ENCODE data around the gene PARD3.

Gene PARD3

DNA sequence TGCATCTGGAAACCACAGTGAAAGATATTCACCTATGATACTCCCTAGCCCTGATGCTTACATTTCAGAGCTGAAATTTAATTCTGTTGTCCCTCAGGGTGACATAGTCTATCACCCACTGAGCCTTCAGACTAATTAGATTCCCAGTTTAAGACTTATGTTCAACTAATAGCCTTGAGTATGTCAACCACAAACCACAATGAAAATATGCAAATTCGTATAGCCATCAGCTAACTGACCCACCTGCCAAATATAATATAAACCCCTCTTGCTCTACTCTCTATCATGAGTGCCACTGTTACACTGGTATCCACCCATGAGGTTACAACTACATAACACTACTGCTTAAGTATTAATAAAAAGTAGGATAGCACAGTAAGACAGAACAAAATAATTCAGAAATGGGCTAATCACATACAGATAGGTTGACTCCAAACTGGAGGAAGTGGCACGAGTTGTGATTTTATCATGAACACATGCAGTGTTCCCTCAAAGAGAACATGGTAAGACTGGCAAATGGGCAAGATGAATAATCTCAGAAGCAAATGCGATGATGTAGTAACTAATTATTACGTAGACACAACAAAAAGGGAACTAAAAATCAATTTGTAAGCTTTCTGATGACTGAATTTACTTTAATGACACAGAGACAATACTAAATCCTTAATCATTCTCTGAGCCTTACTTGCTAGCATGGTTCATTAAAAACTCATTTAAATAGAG is 290.6 kb downstream of the PARD3 start:
- H3K36me3 ChIP-seq (ENCODE audit: control insufficient read depth, insufficient read depth, low read length), result no peaks in the 10 kb centered on the region
- 95 to 97% methylated on average over 3 to 4 of the region's 4 CpGs for WGBS, 2 experiments (ENCODE audit: insufficient coverage in 2 of 2)

DNA sequence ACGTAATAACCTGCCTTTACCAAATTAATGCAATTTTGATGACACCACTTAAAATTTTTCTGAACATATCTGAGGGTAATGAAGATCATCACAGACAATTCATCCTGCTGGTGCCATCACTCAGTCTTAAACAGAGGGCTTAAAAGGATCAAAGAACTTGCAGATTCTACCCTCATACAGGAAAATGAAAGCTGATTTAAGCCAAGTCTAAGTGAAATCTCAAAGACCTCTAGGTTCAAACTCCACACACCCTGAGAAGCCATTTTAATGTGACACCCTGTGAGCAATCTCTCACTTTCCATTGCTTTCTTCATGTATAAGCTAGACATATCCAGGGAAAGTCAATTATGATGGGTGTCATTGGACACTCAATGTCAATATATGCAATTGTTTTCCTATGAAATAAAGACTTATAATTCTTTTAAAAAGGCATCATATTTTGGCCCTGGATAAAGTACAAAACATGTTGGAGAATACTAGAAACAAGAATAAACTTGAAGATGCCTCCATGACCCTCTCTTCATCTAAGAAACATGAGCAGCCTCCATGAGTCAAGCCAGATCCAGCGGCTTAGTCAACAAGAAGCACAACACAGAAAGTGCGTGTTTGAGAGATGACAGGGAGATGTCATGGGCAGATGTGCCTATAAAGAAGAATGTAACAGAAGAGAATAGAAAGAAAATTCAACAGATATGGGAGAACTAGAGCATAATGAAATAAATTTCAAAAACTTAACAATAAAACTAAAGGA is 291.9 kb downstream of the PARD3 start:
- Histone ChIP-seq H3K27ac (ENCODE audit: low read depth, low read length, severe bottlenecking) (no peak overlapping the region), H3K9me3 (ENCODE audit: control insufficient read depth, low read length) (no peaks in the 10 kb centered on the region), H3K36me3 (ENCODE audit: control insufficient read depth, insufficient read depth, low read length) (no peaks in the 10 kb centered on the region), H3K4me1 (ENCODE audit: control insufficient read depth, insufficient read depth, low read length, poor library complexity, severe bottlenecking) (peaks cover 25% of the 10 kb centered on the region), H3K4me3 (ENCODE audit: extremely low read depth, insufficient read depth, low read length, poor library complexity, severe bottlenecking) (no peak overlapping the region)
- 83 to 100% methylated on average over 1 to 2 of the region's 3 CpGs for WGBS, 2 experiments (ENCODE audit: insufficient coverage in 2 of 2)

More for the DNA sequence above, 290.6 kb downstream of the PARD3 start:
- no peak overlapping the region for H3K27ac ChIP-seq (ENCODE audit: low read depth, low read length, severe bottlenecking)
- peaks cover 33% of the 10 kb centered on the region for H3K4me1 ChIP-seq (ENCODE audit: control insufficient read depth, insufficient read depth, low read length, poor library complexity, severe bottlenecking)
- H3K9me3 ChIP-seq (ENCODE audit: control insufficient read depth, low read length), result no peaks in the 10 kb centered on the region
- no peak overlapping the region for H3K4me3 ChIP-seq (ENCODE audit: extremely low read depth, insufficient read depth, low read length, poor library complexity, severe bottlenecking)

DNA sequence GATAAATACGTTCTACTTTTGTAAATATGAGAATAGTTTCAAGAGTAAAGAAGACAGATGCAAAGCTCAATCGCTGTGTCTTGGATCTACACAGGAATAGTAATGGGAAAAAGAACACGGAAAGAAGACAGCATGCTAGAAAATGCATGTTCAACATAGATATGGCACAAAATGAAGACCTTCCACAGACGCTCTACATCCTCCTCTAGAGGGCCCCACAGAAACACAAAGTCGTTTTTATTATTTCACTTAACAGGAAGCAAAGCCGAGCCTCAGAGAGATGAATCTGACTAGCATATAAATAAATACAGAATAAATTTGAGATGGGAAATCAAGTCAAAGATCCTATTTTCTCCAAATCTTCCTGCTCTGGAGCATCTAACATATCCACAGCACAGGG is 292.6 kb downstream of the PARD3 start:
- Histone ChIP-seq H3K36me3 (ENCODE audit: control insufficient read depth, insufficient read depth, low read length) (no peaks in the 10 kb centered on the region), H3K27ac (ENCODE audit: low read depth, low read length, severe bottlenecking) (no peak overlapping the region), H3K9me3 (ENCODE audit: control insufficient read depth, low read length) (no peaks in the 10 kb centered on the region), H3K4me3 (ENCODE audit: extremely low read depth, insufficient read depth, low read length, poor library complexity, severe bottlenecking) (no peak overlapping the region), H3K4me1 (ENCODE audit: control insufficient read depth, insufficient read depth, low read length, poor library complexity, severe bottlenecking) (peaks cover 18% of the 10 kb centered on the region)
- 95 to 100% methylated on average over 2 to 3 of the region's 6 CpGs for WGBS, 2 experiments (ENCODE audit: insufficient coverage in 2 of 2)

DNA sequence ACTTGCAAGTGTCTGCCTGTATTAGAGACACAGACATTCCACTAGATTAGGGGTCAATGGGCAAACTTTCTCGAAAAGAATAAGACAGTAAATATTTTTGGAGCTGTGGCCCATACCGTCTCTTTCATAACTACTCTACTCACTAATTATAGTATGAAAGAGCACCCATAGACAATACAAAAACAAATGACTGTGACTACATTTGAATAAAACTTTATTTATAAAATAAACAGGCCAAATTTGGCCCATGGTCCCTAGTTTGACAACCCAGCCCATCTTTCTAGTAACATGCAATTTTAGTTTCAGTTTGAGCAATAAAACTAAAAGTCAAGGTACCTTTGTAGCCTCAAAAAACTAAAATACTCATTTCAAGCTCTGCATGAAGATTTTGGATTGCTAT is 294.6 kb downstream of the PARD3 start:
- Histone ChIP-seq H3K4me1 (ENCODE audit: control insufficient read depth, insufficient read depth, low read length, poor library complexity, severe bottlenecking) (no peaks in the 10 kb centered on the region), H3K4me3 (ENCODE audit: extremely low read depth, insufficient read depth, low read length, poor library complexity, severe bottlenecking) (no peak overlapping the region), H3K36me3 (ENCODE audit: control insufficient read depth, insufficient read depth, low read length) (no peaks in the 10 kb centered on the region), H3K9me3 (ENCODE audit: control insufficient read depth, low read length) (no peaks in the 10 kb centered on the region), H3K27ac (ENCODE audit: low read depth, low read length, severe bottlenecking) (no peak overlapping the region)
- no CpG with 5 or more reads among the region's 2 CpGs for WGBS, 2 experiments (ENCODE audit: insufficient coverage in 2 of 2)

DNA sequence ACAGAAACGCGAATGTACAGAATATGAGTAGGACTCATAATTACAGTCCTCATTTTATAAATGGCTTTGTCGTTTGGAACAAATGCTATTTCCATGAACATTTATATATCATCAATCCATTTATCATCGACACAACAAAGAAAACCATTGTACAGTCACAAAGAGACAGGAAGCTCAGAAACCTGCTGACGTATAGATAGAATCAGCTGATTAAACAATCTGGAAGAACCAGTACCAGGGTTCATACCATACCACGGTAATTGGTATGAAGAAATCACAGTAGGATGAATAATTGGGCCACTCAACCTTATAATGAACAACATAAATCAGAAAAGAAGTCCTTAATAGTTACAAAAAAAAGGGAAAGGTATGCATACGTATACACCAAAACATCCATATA is 295.0 kb downstream of the PARD3 start:
- 89 to 93% methylated on average over 2 to 4 of the region's 7 CpGs for WGBS, 2 experiments (ENCODE audit: insufficient coverage in 2 of 2)
- H3K4me3 ChIP-seq (ENCODE audit: extremely low read depth, insufficient read depth, low read length, poor library complexity, severe bottlenecking), result no peak overlapping the region
- no peak overlapping the region for H3K27ac ChIP-seq (ENCODE audit: low read depth, low read length, severe bottlenecking)
- no peaks in the 10 kb centered on the region for H3K36me3 ChIP-seq (ENCODE audit: control insufficient read depth, insufficient read depth, low read length)
- no peaks in the 10 kb centered on the region for H3K4me1 ChIP-seq (ENCODE audit: control insufficient read depth, insufficient read depth, low read length, poor library complexity, severe bottlenecking)
- no peaks in the 10 kb centered on the region for H3K9me3 ChIP-seq (ENCODE audit: control insufficient read depth, low read length)

DNA sequence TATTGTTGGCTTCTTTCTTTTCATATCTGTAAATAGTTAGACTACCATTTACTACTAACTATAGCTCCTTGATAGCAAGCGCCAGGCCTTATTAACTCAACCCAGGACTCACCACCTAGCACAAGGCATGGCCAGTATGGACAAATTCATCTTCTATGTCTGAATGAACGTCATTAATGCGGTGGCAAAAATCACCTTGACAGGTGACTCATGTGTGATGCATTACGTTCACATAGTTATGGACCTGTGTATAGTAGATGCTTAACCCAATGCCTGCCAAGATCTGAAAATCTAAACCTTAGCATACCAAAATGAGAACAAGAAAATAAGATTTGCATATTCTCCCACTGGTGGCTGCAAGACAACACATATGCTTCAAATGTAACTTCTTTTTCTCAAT is 300.8 kb downstream of the PARD3 start:
- Histone ChIP-seq H3K27ac (ENCODE audit: low read depth, low read length, severe bottlenecking) (no peak overlapping the region), H3K36me3 (ENCODE audit: control insufficient read depth, insufficient read depth, low read length) (no peaks in the 10 kb centered on the region), H3K9me3 (ENCODE audit: control insufficient read depth, low read length) (no peaks in the 10 kb centered on the region), H3K4me1 (ENCODE audit: control insufficient read depth, insufficient read depth, low read length, poor library complexity, severe bottlenecking) (no peaks in the 10 kb centered on the region), H3K4me3 (ENCODE audit: extremely low read depth, insufficient read depth, low read length, poor library complexity, severe bottlenecking) (no peak overlapping the region)
- WGBS, 2 experiments (ENCODE audit: insufficient coverage in 2 of 2), result 100% methylated on average over 2 of the region's 4 CpGs; no CpG with 5 or more reads in 1 of the 2 experiments

DNA sequence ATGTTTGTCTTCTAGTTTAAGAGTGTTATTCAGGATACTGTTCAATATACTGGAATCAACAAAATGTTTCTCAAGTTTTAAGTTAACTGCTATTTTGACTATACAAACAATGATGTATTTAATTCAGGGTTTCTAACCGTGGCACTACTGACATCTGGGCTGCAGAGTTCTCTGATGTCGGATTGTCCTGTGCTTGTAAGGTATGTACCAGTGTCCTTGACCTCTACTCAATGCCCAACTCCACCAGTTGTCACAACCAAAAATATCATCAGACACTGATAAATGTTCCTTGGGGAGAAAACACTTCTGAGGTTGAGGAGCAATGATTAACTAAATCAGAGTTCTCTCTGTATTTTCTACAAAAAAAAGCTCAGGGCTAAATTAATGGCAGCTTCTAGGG is 301.5 kb downstream of the PARD3 start:
- no CpG with 5 or more reads among the region's 2 CpGs for WGBS, 2 experiments (ENCODE audit: insufficient coverage in 2 of 2)
- Histone ChIP-seq H3K9me3 (ENCODE audit: control insufficient read depth, low read length) (no peaks in the 10 kb centered on the region), H3K27ac (ENCODE audit: low read depth, low read length, severe bottlenecking) (no peak overlapping the region), H3K4me1 (ENCODE audit: control insufficient read depth, insufficient read depth, low read length, poor library complexity, severe bottlenecking) (no peaks in the 10 kb centered on the region), H3K4me3 (ENCODE audit: extremely low read depth, insufficient read depth, low read length, poor library complexity, severe bottlenecking) (no peak overlapping the region), H3K36me3 (ENCODE audit: control insufficient read depth, insufficient read depth, low read length) (no peaks in the 10 kb centered on the region)

DNA sequence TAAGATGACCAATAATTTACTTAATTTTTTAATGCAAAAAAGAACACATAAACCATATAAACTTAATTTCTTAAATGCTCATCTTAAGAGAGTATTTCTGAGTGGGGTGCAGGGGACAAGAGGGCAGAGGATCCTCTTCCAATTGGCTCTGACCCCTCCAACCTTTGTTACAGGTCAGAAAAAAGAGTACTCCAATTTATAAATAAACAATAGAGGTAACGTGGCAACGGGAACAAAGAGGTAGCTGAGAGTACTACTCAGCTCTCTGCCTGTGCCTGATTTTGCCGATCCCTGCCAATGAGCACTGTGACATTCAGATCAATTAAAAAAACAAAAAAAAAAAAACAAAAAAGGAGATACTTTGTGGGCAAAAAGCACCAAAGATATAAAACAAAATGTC is 307.9 kb downstream of the PARD3 start:
- H3K4me1 ChIP-seq (ENCODE audit: control insufficient read depth, insufficient read depth, low read length, poor library complexity, severe bottlenecking), result peaks cover 11% of the 10 kb centered on the region
- no peak overlapping the region for H3K4me3 ChIP-seq (ENCODE audit: extremely low read depth, insufficient read depth, low read length, poor library complexity, severe bottlenecking)
- WGBS, 2 experiments (ENCODE audit: insufficient coverage in 2 of 2), result no CpG with 5 or more reads among the region's 3 CpGs
- no peak overlapping the region for H3K27ac ChIP-seq (ENCODE audit: low read depth, low read length, severe bottlenecking)
- H3K9me3 ChIP-seq (ENCODE audit: control insufficient read depth, low read length), result no peaks in the 10 kb centered on the region
- H3K36me3 ChIP-seq (ENCODE audit: control insufficient read depth, insufficient read depth, low read length), result peaks cover 2% of the 10 kb centered on the region

DNA sequence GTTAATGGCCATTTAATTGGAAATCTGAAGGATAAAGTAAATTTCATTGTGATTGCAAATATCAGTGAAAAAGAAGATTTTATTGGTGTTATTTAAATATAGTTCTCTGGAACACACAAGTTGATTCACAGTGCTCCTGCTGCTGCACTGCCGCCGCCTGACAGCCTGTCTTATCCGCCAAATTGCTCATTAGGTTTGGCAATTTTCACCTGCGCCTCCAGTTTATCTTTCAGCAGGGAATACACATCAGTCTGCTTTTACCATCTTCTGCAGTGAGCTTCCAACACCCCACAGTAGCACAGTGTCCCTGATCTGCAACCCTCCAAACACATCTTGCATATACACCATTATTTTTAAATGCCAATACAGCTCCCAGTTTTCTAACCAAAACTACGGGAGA is 308.3 kb downstream of the PARD3 start:
- H3K9me3 ChIP-seq (ENCODE audit: control insufficient read depth, low read length), result no peaks in the 10 kb centered on the region
- H3K4me3 ChIP-seq (ENCODE audit: extremely low read depth, insufficient read depth, low read length, poor library complexity, severe bottlenecking), result no peak overlapping the region
- peaks cover 4% of the 10 kb centered on the region for H3K36me3 ChIP-seq (ENCODE audit: control insufficient read depth, insufficient read depth, low read length)
- 92 to 100% methylated on average over 1 to 4 of the region's 5 CpGs for WGBS, 2 experiments (ENCODE audit: insufficient coverage in 2 of 2)
- H3K4me1 ChIP-seq (ENCODE audit: control insufficient read depth, insufficient read depth, low read length, poor library complexity, severe bottlenecking), result peaks cover 11% of the 10 kb centered on the region
- H3K27ac ChIP-seq (ENCODE audit: low read depth, low read length, severe bottlenecking), result no peak overlapping the region

DNA sequence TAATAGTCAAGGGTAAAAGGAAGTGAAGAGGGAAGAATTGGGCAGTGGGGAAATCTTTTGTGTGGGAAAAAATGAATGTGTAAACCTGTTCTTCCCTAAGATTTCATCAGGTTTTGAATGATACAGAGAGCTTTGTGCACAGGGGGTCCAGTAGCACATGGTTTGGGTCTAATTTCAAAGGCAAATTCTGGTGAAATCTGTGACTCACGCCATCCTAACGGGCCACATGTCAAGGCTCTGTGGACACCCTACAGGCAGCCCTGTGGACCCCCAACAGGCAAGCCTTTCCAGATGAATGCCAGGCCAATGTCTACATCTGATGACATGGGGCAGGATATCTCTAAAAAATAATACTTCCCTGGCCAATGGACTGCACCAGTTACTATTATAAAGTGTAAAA is 309.8 kb downstream of the PARD3 start:
- H3K27ac ChIP-seq (ENCODE audit: low read depth, low read length, severe bottlenecking), result peak overlapping the region; percentile 50
- WGBS, 2 experiments (ENCODE audit: insufficient coverage in 2 of 2), result 76 to 86% methylated on average over 2 of the region's 2 CpGs

DNA sequence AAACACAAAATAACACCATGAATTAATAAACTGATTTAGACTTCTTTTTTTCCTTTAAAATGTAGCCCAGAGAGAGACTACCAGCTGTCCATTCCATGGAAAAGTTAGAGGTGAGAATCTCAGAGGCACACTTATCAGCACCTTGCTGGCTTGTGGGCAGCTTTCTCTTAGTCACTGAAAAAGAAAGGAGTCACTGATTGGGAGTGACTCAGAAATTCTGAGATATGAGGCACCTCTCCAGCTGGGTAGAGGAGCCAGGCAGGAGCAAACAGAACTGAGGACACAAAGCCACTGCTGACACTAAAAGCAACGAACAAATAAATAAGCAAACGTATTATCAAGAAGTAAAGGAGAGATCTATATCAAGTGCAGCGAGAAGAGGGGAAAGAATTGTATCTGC is 310.6 kb downstream of the PARD3 start:
- 80% methylated on average over 1 of the region's 3 CpGs; no CpG with 5 or more reads in 1 of the 2 experiments for WGBS, 2 experiments (ENCODE audit: insufficient coverage in 2 of 2)
- Histone ChIP-seq H3K4me1 (ENCODE audit: control insufficient read depth, insufficient read depth, low read length, poor library complexity, severe bottlenecking) (peaks cover 11% of the 10 kb centered on the region), H3K36me3 (ENCODE audit: control insufficient read depth, insufficient read depth, low read length) (peaks cover 7% of the 10 kb centered on the region), H3K27ac (ENCODE audit: low read depth, low read length, severe bottlenecking) (peak overlapping the region; percentile 50), H3K4me3 (ENCODE audit: extremely low read depth, insufficient read depth, low read length, poor library complexity, severe bottlenecking) (no peak overlapping the region), H3K9me3 (ENCODE audit: control insufficient read depth, low read length) (no peaks in the 10 kb centered on the region)

More for the DNA sequence above, 309.8 kb downstream of the PARD3 start:
- Histone ChIP-seq H3K9me3 (ENCODE audit: control insufficient read depth, low read length) (no peaks in the 10 kb centered on the region), H3K4me3 (ENCODE audit: extremely low read depth, insufficient read depth, low read length, poor library complexity, severe bottlenecking) (no peak overlapping the region), H3K36me3 (ENCODE audit: control insufficient read depth, insufficient read depth, low read length) (peaks cover 7% of the 10 kb centered on the region), H3K4me1 (ENCODE audit: control insufficient read depth, insufficient read depth, low read length, poor library complexity, severe bottlenecking) (peaks cover 11% of the 10 kb centered on the region)
